ENCODE measurements around the gene DIAPH3. TPM values are rescaled to one million over a fixed set of nuclear protein-coding genes. Genes with fewer than 3 reads are reported as not detected.

Gene DIAPH3
- total and polyA plus RNA-seq, 7 donors, result 0.16 to 3.8 (median 1.1) TPM; not detected in 1

- WGBS, 2 donors, result 94 to 95% methylated on average over 2 of the region's 2 CpGs
- no peak overlapping the region for H3K4me3 ChIP-seq
- H3K9me3 ChIP-seq, result no peaks in the 10 kb centered on the region
- H3K36me3 ChIP-seq, result no peaks in the 10 kb centered on the region
- no peaks in the 10 kb centered on the region for H3K4me1 ChIP-seq
- no peaks in the 10 kb centered on the region for H3K27me3 ChIP-seq
- DNase-seq, result no peak
- intact Hi-C loops (cut with DNase I), result no loop called here
- TF ChIP-seq EP300 (IDR thresholded peaks at IDR 0.05), result no peak
- TF ChIP-seq POLR2A (IDR thresholded peaks at IDR 0.05), result no peak
- TF ChIP-seq CTCF (IDR thresholded peaks at IDR 0.05), result no peak
- TF ChIP-seq POLR2AphosphoS5 (IDR thresholded peaks at IDR 0.05), result no peak
- H3K27ac ChIP-seq, result no peak overlapping the region
Observed at GRCh38 chr13:59991395-59991794, 172.3 kb downstream of the DIAPH3 start.

- 89 to 93% methylated on average over 7 of the region's 7 CpGs for WGBS, 2 donors
- DNase-seq, result no peak
Observed at GRCh38 chr13:59982631-59983382, 180.9 kb downstream of the DIAPH3 start.

GRCh38 chr13:59979589-59979988 lies 184.1 kb downstream of the DIAPH3 start:
- no peaks in the 10 kb centered on the region for H3K9me3 ChIP-seq
- H3K4me1 ChIP-seq, result no peaks in the 10 kb centered on the region
- no peak for DNase-seq
- no peak for TF ChIP-seq POLR2AphosphoS5 (IDR thresholded peaks at IDR 0.05)
- TF ChIP-seq POLR2A (IDR thresholded peaks at IDR 0.05), result no peak
- TF ChIP-seq CTCF (IDR thresholded peaks at IDR 0.05), result no peak
- no peak for TF ChIP-seq EP300 (IDR thresholded peaks at IDR 0.05)
- no peaks in the 10 kb centered on the region for H3K36me3 ChIP-seq
- intact Hi-C loops (cut with DNase I), result no loop called here
- WGBS, 2 donors, result 79 to 88% methylated on average over 2 of the region's 2 CpGs
- no peak overlapping the region for H3K27ac ChIP-seq
- no peaks in the 10 kb centered on the region for H3K27me3 ChIP-seq
- H3K4me3 ChIP-seq, result no peak overlapping the region

More at GRCh38 chr13:59982631-59983382, 180.9 kb downstream of the DIAPH3 start:
- intact Hi-C loops (cut with DNase I), result no loop called here
- TF ChIP-seq POLR2A (IDR thresholded peaks at IDR 0.05), result no peak
- TF ChIP-seq EP300 (IDR thresholded peaks at IDR 0.05), result no peak
- TF ChIP-seq CTCF (IDR thresholded peaks at IDR 0.05), result no peak
- TF ChIP-seq POLR2AphosphoS5 (IDR thresholded peaks at IDR 0.05), result no peak
- no peaks in the 10 kb centered on the region for H3K27me3 ChIP-seq
- no peaks in the 10 kb centered on the region for H3K4me1 ChIP-seq
- no peaks in the 10 kb centered on the region for H3K36me3 ChIP-seq
- H3K27ac ChIP-seq, result no peak overlapping the region
- H3K9me3 ChIP-seq, result no peaks in the 10 kb centered on the region
- H3K4me3 ChIP-seq, result no peak overlapping the region

GRCh38 chr13:59978862-59979261 lies 184.9 kb downstream of the DIAPH3 start:
- intact Hi-C loops (cut with DNase I), result no loop called here
- Histone ChIP-seq H3K27ac (no peak overlapping the region), H3K27me3 (no peaks in the 10 kb centered on the region), H3K4me1 (no peaks in the 10 kb centered on the region), H3K4me3 (no peak overlapping the region), H3K36me3 (no peaks in the 10 kb centered on the region), H3K9me3 (no peaks in the 10 kb centered on the region)
- TF ChIP-seq CTCF (IDR thresholded peaks at IDR 0.05) (no peak), EP300 (IDR thresholded peaks at IDR 0.05) (no peak), POLR2A (IDR thresholded peaks at IDR 0.05) (no peak), POLR2AphosphoS5 (IDR thresholded peaks at IDR 0.05) (no peak)
- no peak for DNase-seq

- intact Hi-C loops (cut with DNase I), result no loop called here
- 94 to 95% methylated on average over 3 of the region's 3 CpGs for WGBS, 2 donors
Observed at GRCh38 chr13:59976856-59977255, 186.9 kb downstream of the DIAPH3 start.

More at GRCh38 chr13:59976856-59977255, 186.9 kb downstream of the DIAPH3 start:
- Histone ChIP-seq H3K4me3 (no peak overlapping the region), H3K4me1 (no peaks in the 10 kb centered on the region), H3K27ac (no peak overlapping the region), H3K27me3 (no peaks in the 10 kb centered on the region), H3K36me3 (no peaks in the 10 kb centered on the region), H3K9me3 (no peaks in the 10 kb centered on the region)
- TF ChIP-seq POLR2AphosphoS5 (IDR thresholded peaks at IDR 0.05) (no peak), EP300 (IDR thresholded peaks at IDR 0.05) (no peak), POLR2A (IDR thresholded peaks at IDR 0.05) (no peak), CTCF (IDR thresholded peaks at IDR 0.05) (no peak)
- no peak for DNase-seq

Measured in sigmoid colon (tissue), 7 donors.